ENCODE results near the gene RBM3.

The RBM3 gene

DNA sequence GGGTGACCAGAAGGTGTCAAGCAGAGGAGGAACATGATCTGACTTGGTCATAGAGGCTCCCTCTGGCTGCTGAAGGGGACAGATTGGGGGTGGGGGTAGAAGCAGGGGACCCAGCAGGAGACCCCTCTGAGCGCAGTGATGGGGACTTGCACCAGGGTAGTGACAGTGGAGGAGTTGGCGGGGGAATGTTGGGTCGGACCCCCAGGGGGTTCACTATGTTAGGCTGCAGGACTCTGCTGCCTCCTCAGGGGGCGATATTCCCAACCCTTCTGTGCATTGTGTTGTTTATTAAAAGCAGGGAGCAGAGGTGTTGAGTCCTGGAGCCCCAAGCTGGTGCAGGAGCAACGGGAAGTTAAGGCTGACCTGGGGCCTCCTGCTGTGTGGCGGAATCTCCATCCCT, 31.8 kb downstream of the RBM3 start:
- no peak overlapping the region for H3K4me2 ChIP-seq (ENCODE audit: low read length, poor library complexity, severe bottlenecking)
- no peak overlapping the region for H3K27ac ChIP-seq (ENCODE audit: low read length, poor library complexity, severe bottlenecking)
- H3K18ac ChIP-seq (ENCODE audit: low read depth in 1 of 2, low read length in 2 of 2), result no peak overlapping the region
- no peak overlapping the region for H3K4me3 ChIP-seq (ENCODE audit: insufficient read depth in 1 of 2, low read depth in 1 of 2, low read length in 2 of 2)
- H3K9ac ChIP-seq (ENCODE audit: low read length), result no peak overlapping the region
- no peak for DNase-seq
- H3K14ac ChIP-seq (ENCODE audit: low read length in 2 of 2), result no peak overlapping the region
- H3K23ac ChIP-seq (ENCODE audit: low read length in 2 of 2), result no peak overlapping the region
- no peak overlapping the region for H2BK120ac ChIP-seq (ENCODE audit: low read depth, low read length)
- no peak overlapping the region for H3K4ac ChIP-seq (ENCODE audit: low read depth in 1 of 2, low read length in 2 of 2)
- no peak overlapping the region for H2AK5ac ChIP-seq (ENCODE audit: low read length, severe bottlenecking)
- no peak overlapping the region for H4K91ac ChIP-seq (ENCODE audit: low read length)
- no peaks in the 10 kb centered on the region for H3K9me3 ChIP-seq (ENCODE audit: control insufficient read depth, low read length)
- H2BK15ac ChIP-seq (ENCODE audit: low read depth, poor library complexity, severe bottlenecking), result no peak overlapping the region
- H4K8ac ChIP-seq (ENCODE audit: low read length), result no peak overlapping the region
- no peaks in the 10 kb centered on the region for H3K27me3 ChIP-seq (ENCODE audit: control insufficient read depth in 1 of 2, insufficient read depth in 1 of 2, low read length in 2 of 2)
- no peak overlapping the region for H2BK5ac ChIP-seq (ENCODE audit: low read depth, low read length, poor library complexity, severe bottlenecking)
- no peaks in the 10 kb centered on the region for H3K4me1 ChIP-seq (ENCODE audit: control insufficient read depth, insufficient read depth, low read depth, low read length)
- H2BK12ac ChIP-seq (ENCODE audit: low read length in 2 of 2), result no peak overlapping the region
- no peak overlapping the region for H2AFZ ChIP-seq (ENCODE audit: low read depth, low read length)
- H3K36me3 ChIP-seq (ENCODE audit: control insufficient read depth in 1 of 2, insufficient read depth in 2 of 2, low read depth in 1 of 2, low read length in 2 of 2), result peaks cover 40 to 41% of the 10 kb centered on the region in 2 experiments
- H3K79me1 ChIP-seq (replicated peaks; ENCODE audit: low read length, poor library complexity, severe bottlenecking), result no peaks in the 10 kb centered on the region
- 100% methylated on average over 1 of the region's 6 CpGs for WGBS

DNA sequence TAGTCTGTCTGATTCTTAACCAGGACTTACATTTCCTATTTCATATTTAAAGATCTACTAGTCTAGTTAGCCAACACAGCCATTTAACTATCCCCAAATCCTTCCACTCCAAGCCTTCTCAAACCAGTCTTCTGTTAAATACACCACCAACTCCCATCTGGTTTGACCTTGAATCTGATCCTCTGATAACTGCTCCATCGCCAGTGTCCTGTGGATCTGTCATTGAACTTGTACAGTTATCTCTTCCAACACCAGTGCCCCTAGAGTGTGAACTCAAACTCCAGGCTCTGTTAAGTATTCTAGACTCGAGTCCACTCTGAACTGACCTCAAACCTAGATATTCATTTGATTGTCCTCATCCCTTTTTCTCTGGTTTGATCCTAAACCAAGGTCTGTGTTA, 37.4 kb downstream of the RBM3 start:
- H3K4me1 ChIP-seq (ENCODE audit: control insufficient read depth, insufficient read depth, low read depth, low read length), result peaks cover 3% of the 10 kb centered on the region
- H3K79me1 ChIP-seq (replicated peaks; ENCODE audit: low read length, poor library complexity, severe bottlenecking), result no peaks in the 10 kb centered on the region
- H3K23ac ChIP-seq (ENCODE audit: low read length in 2 of 2), result no peak overlapping the region
- H3K27me3 ChIP-seq (ENCODE audit: control insufficient read depth in 1 of 2, insufficient read depth in 1 of 2, low read length in 2 of 2), result peaks cover 0 to 12% of the 10 kb centered on the region in 2 experiments
- no peak overlapping the region for H3K18ac ChIP-seq (ENCODE audit: low read depth in 1 of 2, low read length in 2 of 2)
- no peak overlapping the region for H3K9ac ChIP-seq (ENCODE audit: low read length)
- H2BK15ac ChIP-seq (ENCODE audit: low read depth, poor library complexity, severe bottlenecking), result no peak overlapping the region
- H2AFZ ChIP-seq (ENCODE audit: low read depth, low read length), result no peak overlapping the region
- H2AK5ac ChIP-seq (ENCODE audit: low read length, severe bottlenecking), result no peak overlapping the region
- H3K27ac ChIP-seq (ENCODE audit: low read length, poor library complexity, severe bottlenecking), result no peak overlapping the region
- no peak overlapping the region for H3K4me3 ChIP-seq (ENCODE audit: insufficient read depth in 1 of 2, low read depth in 1 of 2, low read length in 2 of 2)
- H3K4me2 ChIP-seq (ENCODE audit: low read length, poor library complexity, severe bottlenecking), result no peak overlapping the region
- no peak overlapping the region for H4K91ac ChIP-seq (ENCODE audit: low read length)
- no peak overlapping the region for H2BK12ac ChIP-seq (ENCODE audit: low read length in 2 of 2)
- no peaks in the 10 kb centered on the region for H3K36me3 ChIP-seq (ENCODE audit: control insufficient read depth in 1 of 2, insufficient read depth in 2 of 2, low read depth in 1 of 2, low read length in 2 of 2)
- H3K9me3 ChIP-seq (ENCODE audit: control insufficient read depth, low read length), result no peaks in the 10 kb centered on the region
- DNase-seq, result no peak
- H4K8ac ChIP-seq (ENCODE audit: low read length), result no peak overlapping the region
- H3K4ac ChIP-seq (ENCODE audit: low read depth in 1 of 2, low read length in 2 of 2), result no peak overlapping the region
- H2BK5ac ChIP-seq (ENCODE audit: low read depth, low read length, poor library complexity, severe bottlenecking), result no peak overlapping the region
- no peak overlapping the region for H2BK120ac ChIP-seq (ENCODE audit: low read depth, low read length)
- no peak overlapping the region for H3K14ac ChIP-seq (ENCODE audit: low read length in 2 of 2)
- WGBS, result 78% methylated on average over 2 of the region's 2 CpGs

DNA sequence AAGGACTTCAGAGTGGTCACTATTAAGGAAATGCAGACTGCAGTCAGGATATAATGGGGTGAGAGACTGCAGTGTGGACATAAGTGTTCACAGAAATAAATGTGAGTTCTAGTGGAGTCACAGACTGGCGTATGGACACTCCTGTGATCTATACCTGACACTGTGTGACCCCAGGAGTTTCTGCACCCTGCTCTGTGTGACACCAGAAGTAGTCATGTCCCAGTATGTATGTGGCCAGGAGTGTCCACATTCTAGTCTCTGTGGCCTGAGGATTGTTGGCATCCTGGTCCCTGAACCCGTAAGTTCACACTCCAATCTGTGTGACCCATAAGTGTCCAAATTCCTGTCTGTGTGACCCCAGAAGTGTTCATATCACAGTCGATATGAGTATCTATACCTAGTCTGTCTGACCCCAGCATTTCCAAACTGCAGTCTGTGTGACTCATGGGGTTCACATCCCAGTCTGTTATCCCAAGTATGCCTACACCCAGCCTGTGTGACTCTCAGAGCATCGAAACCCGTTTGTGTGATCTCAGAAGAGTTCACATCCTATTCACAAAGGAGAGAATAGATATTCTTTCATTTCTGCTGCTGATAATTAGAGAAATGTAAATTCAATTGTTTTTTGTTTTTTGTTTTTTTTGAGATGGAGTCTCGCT, 39.3 kb downstream of the RBM3 start:
- H3K4ac ChIP-seq (ENCODE audit: low read depth in 1 of 2, low read length in 2 of 2), result no peak overlapping the region
- H3K36me3 ChIP-seq (ENCODE audit: control insufficient read depth in 1 of 2, insufficient read depth in 2 of 2, low read depth in 1 of 2, low read length in 2 of 2), result no peaks in the 10 kb centered on the region
- no peak overlapping the region for H4K91ac ChIP-seq (ENCODE audit: low read length)
- H3K27me3 ChIP-seq (ENCODE audit: control insufficient read depth in 1 of 2, insufficient read depth in 1 of 2, low read length in 2 of 2), result peaks cover 0 to 12% of the 10 kb centered on the region in 2 experiments
- H3K9ac ChIP-seq (ENCODE audit: low read length), result no peak overlapping the region
- H3K14ac ChIP-seq (ENCODE audit: low read length in 2 of 2), result no peak overlapping the region
- H2BK5ac ChIP-seq (ENCODE audit: low read depth, low read length, poor library complexity, severe bottlenecking), result no peak overlapping the region
- no peak overlapping the region for H2BK15ac ChIP-seq (ENCODE audit: low read depth, poor library complexity, severe bottlenecking)
- no peak overlapping the region for H3K4me2 ChIP-seq (ENCODE audit: low read length, poor library complexity, severe bottlenecking)
- no peak for DNase-seq
- WGBS, result 87% methylated on average over 4 of the region's 6 CpGs
- no peaks in the 10 kb centered on the region for H3K9me3 ChIP-seq (ENCODE audit: control insufficient read depth, low read length)
- no peak overlapping the region for H4K8ac ChIP-seq (ENCODE audit: low read length)
- no peak overlapping the region for H3K23ac ChIP-seq (ENCODE audit: low read length in 2 of 2)
- H3K4me3 ChIP-seq (ENCODE audit: insufficient read depth in 1 of 2, low read depth in 1 of 2, low read length in 2 of 2), result no peak overlapping the region
- H3K27ac ChIP-seq (ENCODE audit: low read length, poor library complexity, severe bottlenecking), result no peak overlapping the region
- no peak overlapping the region for H2AFZ ChIP-seq (ENCODE audit: low read depth, low read length)
- H2BK120ac ChIP-seq (ENCODE audit: low read depth, low read length), result no peak overlapping the region
- H3K79me1 ChIP-seq (replicated peaks; ENCODE audit: low read length, poor library complexity, severe bottlenecking), result no peaks in the 10 kb centered on the region
- H2BK12ac ChIP-seq (ENCODE audit: low read length in 2 of 2), result no peak overlapping the region
- H2AK5ac ChIP-seq (ENCODE audit: low read length, severe bottlenecking), result no peak overlapping the region
- H3K18ac ChIP-seq (ENCODE audit: low read depth in 1 of 2, low read length in 2 of 2), result no peak overlapping the region
- H3K4me1 ChIP-seq (ENCODE audit: control insufficient read depth, insufficient read depth, low read depth, low read length), result peaks cover 7% of the 10 kb centered on the region

DNA sequence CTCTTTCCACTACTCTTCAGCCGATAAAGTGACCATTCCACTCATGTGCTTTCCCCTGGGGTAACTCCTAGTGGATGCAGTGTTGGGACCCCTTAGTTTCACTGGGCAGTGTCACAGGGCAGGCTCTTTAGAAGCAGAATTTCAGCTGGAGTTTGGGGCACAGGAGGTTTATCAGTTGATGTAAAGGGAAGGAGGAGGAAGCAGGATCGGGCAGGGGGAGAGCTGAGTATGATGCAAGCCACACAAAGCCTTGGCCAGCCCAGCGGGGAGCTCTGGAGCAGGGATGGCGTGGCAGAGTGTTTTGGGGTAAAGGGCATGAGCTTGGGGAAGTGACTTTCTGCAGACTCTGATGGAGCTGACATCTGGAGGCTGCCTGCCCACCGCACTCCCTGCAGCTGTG, 42.3 kb downstream of the RBM3 start:
- no peak overlapping the region for H2BK15ac ChIP-seq (ENCODE audit: low read depth, poor library complexity, severe bottlenecking)

More for the DNA sequence above, 42.3 kb downstream of the RBM3 start:
- Histone ChIP-seq H3K23ac (ENCODE audit: low read length in 2 of 2) (no peak overlapping the region), H2BK5ac (ENCODE audit: low read depth, low read length, poor library complexity, severe bottlenecking) (no peak overlapping the region), H3K18ac (ENCODE audit: low read depth in 1 of 2, low read length in 2 of 2) (peak overlapping the region in 1 of 2 experiments; percentile 40), H3K4me2 (ENCODE audit: low read length, poor library complexity, severe bottlenecking) (no peak overlapping the region), H3K27me3 (ENCODE audit: control insufficient read depth in 1 of 2, insufficient read depth in 1 of 2, low read length in 2 of 2) (peaks cover 0 to 12% of the 10 kb centered on the region in 2 experiments), H3K79me1 (replicated peaks; ENCODE audit: low read length, poor library complexity, severe bottlenecking) (no peaks in the 10 kb centered on the region), H3K4ac (ENCODE audit: low read depth in 1 of 2, low read length in 2 of 2) (no peak overlapping the region), H3K14ac (ENCODE audit: low read length in 2 of 2) (no peak overlapping the region), H2BK12ac (ENCODE audit: low read length in 2 of 2) (no peak overlapping the region), H2AK5ac (ENCODE audit: low read length, severe bottlenecking) (no peak overlapping the region), H3K27ac (ENCODE audit: low read length, poor library complexity, severe bottlenecking) (no peak overlapping the region), H3K9ac (ENCODE audit: low read length) (no peak overlapping the region), H3K36me3 (ENCODE audit: control insufficient read depth in 1 of 2, insufficient read depth in 2 of 2, low read depth in 1 of 2, low read length in 2 of 2) (no peaks in the 10 kb centered on the region), H3K4me1 (ENCODE audit: control insufficient read depth, insufficient read depth, low read depth, low read length) (peaks cover 7% of the 10 kb centered on the region), H2AFZ (ENCODE audit: low read depth, low read length) (no peak overlapping the region), H4K8ac (ENCODE audit: low read length) (no peak overlapping the region), H3K4me3 (ENCODE audit: insufficient read depth in 1 of 2, low read depth in 1 of 2, low read length in 2 of 2) (no peak overlapping the region), H4K91ac (ENCODE audit: low read length) (no peak overlapping the region), H2BK120ac (ENCODE audit: low read depth, low read length) (no peak overlapping the region), H3K9me3 (ENCODE audit: control insufficient read depth, low read length) (no peaks in the 10 kb centered on the region)
- DNase-seq, result no peak
- 45% methylated on average over 5 of the region's 5 CpGs for WGBS
